Mesothelial cell of epicardium (in vitro differentiated cells): Measurements from ENCODE around the gene HS3ST3B1. TPM values are rescaled to one million over a fixed set of nuclear protein-coding genes. Genes with fewer than 3 reads are reported as not detected.

ENCODE experiments used
- DNase-seq, 2 experiments: peaks; one replicate each; pipeline ENCODE4 v3.0.0; 2021; ENCODE audit warnings: low spot score in 2 of 2; ENCODE audit not compliant: unreplicated experiment in 2 of 2
- H3K27ac Mint-ChIP-seq: 2 replicates; pipeline ENCODE4 v1.8.0; 2021; ENCODE audit warnings: mixed read lengths
- H3K27me3 Mint-ChIP-seq: 2 replicates; pipeline ENCODE4 v1.8.0; 2021; ENCODE audit warnings: low read depth, mixed read lengths
- H3K36me3 Mint-ChIP-seq: 2 replicates; pipeline ENCODE4 v1.8.0; 2021; ENCODE audit warnings: mixed read lengths
- H3K4me1 Mint-ChIP-seq: 2 replicates; pipeline ENCODE4 v1.8.0; 2021; ENCODE audit warnings: mixed read lengths
- H3K4me3 Mint-ChIP-seq: 2 replicates; pipeline ENCODE4 v1.8.0; 2021; ENCODE audit warnings: mild to moderate bottlenecking, moderate library complexity, mixed read lengths
- H3K9me3 Mint-ChIP-seq: 2 replicates; pipeline ENCODE4 v1.8.0; 2021; ENCODE audit warnings: mixed read lengths
- CTCF ChIP-seq: fragments of 200-600 bp; sonication (generic); IDR thresholded peaks from one replicate; pipeline ENCODE4 v1.5.0; 2021; ENCODE audit warnings: antibody characterized with exemption; ENCODE audit not compliant: unreplicated experiment
- total RNA-seq: library from RNA; stranded (reverse); gene quantifications from 3 replicates; pipeline ENCODE4 v1.2.1, GENCODE V29; 2021

Gene HS3ST3B1
- total RNA-seq, 1 donor from 2014 or later, result 9.8 TPM

- TF ChIP-seq CTCF, result no peak
- Mint-ChIP-seq H3K9me3 (no peaks in the 10 kb centered on the region), H3K36me3 (no peaks in the 10 kb centered on the region), H3K4me1 (peaks cover 26% of the 10 kb centered on the region), H3K4me3 (no peak overlapping the region), H3K27me3 (peaks cover 16% of the 10 kb centered on the region), H3K27ac (no peak overlapping the region)
- DNase-seq, result no peak
Observed at GRCh38 chr17:14320098-14320497, 19.2 kb downstream of the HS3ST3B1 start.

- Mint-ChIP-seq H3K9me3 (no peaks in the 10 kb centered on the region), H3K27ac (no peak overlapping the region), H3K4me3 (no peak overlapping the region), H3K36me3 (no peaks in the 10 kb centered on the region), H3K27me3 (peaks cover 16% of the 10 kb centered on the region), H3K4me1 (peaks cover 25% of the 10 kb centered on the region)
- TF ChIP-seq CTCF, result no peak
- no peak for DNase-seq
Observed at GRCh38 chr17:14320734-14321475, 20.0 kb downstream of the HS3ST3B1 start.

- H3K27me3 Mint-ChIP-seq, result peaks cover 16% of the 10 kb centered on the region
- DNase-seq, result no peak
- no peak overlapping the region for H3K27ac Mint-ChIP-seq
- no peak overlapping the region for H3K4me3 Mint-ChIP-seq
- no peak for TF ChIP-seq CTCF
- H3K4me1 Mint-ChIP-seq, result peaks cover 19% of the 10 kb centered on the region
- no peaks in the 10 kb centered on the region for H3K36me3 Mint-ChIP-seq
- no peaks in the 10 kb centered on the region for H3K9me3 Mint-ChIP-seq
Observed at GRCh38 chr17:14321476-14321949, 20.6 kb downstream of the HS3ST3B1 start.

GRCh38 chr17:14321980-14322776, 21.3 kb downstream of the HS3ST3B1 start:
- Mint-ChIP-seq H3K27ac (no peak overlapping the region), H3K9me3 (no peaks in the 10 kb centered on the region), H3K4me3 (no peak overlapping the region), H3K4me1 (peaks cover 15% of the 10 kb centered on the region), H3K27me3 (peaks cover 16% of the 10 kb centered on the region), H3K36me3 (no peaks in the 10 kb centered on the region)
- DNase-seq, result no peak
- TF ChIP-seq CTCF, result no peak

- peaks cover 15% of the 10 kb centered on the region for H3K4me1 Mint-ChIP-seq
- no peak overlapping the region for H3K4me3 Mint-ChIP-seq
- H3K27me3 Mint-ChIP-seq, result peaks cover 13% of the 10 kb centered on the region
- no peak for TF ChIP-seq CTCF
- no peak for DNase-seq
- no peaks in the 10 kb centered on the region for H3K9me3 Mint-ChIP-seq
- no peak overlapping the region for H3K27ac Mint-ChIP-seq
- no peaks in the 10 kb centered on the region for H3K36me3 Mint-ChIP-seq
Observed at GRCh38 chr17:14323522-14323981, 22.7 kb downstream of the HS3ST3B1 start.
